Tibial artery (tissue), 4 donors: ENCODE data around the gene POMGNT2.

Experiments
- DNase-seq, 2 donors: peaks; one replicate each; pipeline ENCODE4 v3.0.0-alpha.2; 2019
- H3K27ac ChIP-seq, 2 donors: fragments of 200-600 bp; sonication (generic) in 1 of 2; 1 replicate in 1 of 2; 2 replicates in 1 of 2; pipeline ENCODE4 v1.5.1; 2018 to 2019; ENCODE audit warnings: mild to moderate bottlenecking in 1 of 2
- H3K27me3 ChIP-seq, 2 donors: fragments of 200-600 bp; sonication (generic) in 1 of 2; one replicate each; pipeline versions ENCODE4 v1.5.1 to v1.6.0; 2016 to 2019
- H3K36me3 ChIP-seq, 3 donors: fragments of 200-600 bp; sonication (generic) in 2 of 3; one replicate each; pipeline ENCODE4 v1.5.1; 2016 to 2019; ENCODE audit warnings: mild to moderate bottlenecking in 2 of 3
- H3K4me1 ChIP-seq, 4 donors: fragments of 200-600 bp; sonication (generic) in 2 of 4; 1 replicate in 3 of 4; 2 replicates in 1 of 4; pipeline ENCODE4 v1.5.1; 2016 to 2019
- H3K4me3 ChIP-seq, 2 donors: fragments of 200-600 bp; sonication (generic) in 1 of 2; 1 replicate in 1 of 2; 2 replicates in 1 of 2; pipeline ENCODE4 v1.5.1; 2018 to 2019; ENCODE audit warnings: mild to moderate bottlenecking in 2 of 2
- H3K9me3 ChIP-seq, 3 donors: fragments of 200-600 bp; sonication (generic) in 1 of 3; one replicate each; pipeline ENCODE4 v1.5.1; 2016 to 2019
- intact Hi-C: fragments of 100-400 bp; cut with DNase I; formaldehyde crosslinking; loops from one replicate; pipeline ENCODE4 v1.15.0; 2023; ENCODE audit warnings: low total_unique reads
- TF ChIP-seq, protein P1 (sequence below), 2 experiments: fragments of 200-600 bp in 1 of 2; fragments of 450-650 bp in 1 of 2; IDR thresholded peaks; one replicate each; pipeline ENCODE4 v1.5.1; 2017 to 2019; ENCODE audit warnings: antibody characterized with exemption in 2 of 2, mild to moderate bottlenecking in 1 of 2, moderate library complexity in 1 of 2

Gene POMGNT2

DNA sequence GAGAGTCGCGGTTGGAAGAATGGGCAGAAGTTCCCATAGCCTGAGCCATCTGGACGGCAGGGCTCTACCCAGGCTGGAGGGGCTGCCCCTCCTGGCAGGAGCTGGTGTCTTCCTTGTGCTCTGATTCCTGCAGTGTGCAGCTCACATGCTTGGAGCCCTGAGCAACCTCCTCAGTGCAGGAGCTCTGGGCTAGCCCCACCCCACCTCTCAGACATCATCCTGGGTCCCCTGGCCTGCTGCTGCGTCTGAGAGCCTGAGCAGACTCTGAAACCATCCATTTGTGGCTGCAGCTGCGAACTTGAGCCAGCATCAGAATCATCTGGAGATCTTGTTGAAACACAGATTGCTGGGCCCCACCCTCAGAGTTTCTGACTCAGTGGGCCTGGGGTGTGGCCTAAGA lies 42.8 kb downstream of the POMGNT2 start:
- Histone ChIP-seq H3K36me3 (peaks cover 18 to 61% (median 38%) of the 10 kb centered on the region in 3 donors), H3K4me1 (peaks cover 0 to 6% (median 0%) of the 10 kb centered on the region in 4 donors), H3K4me3 (no peak overlapping the region), H3K27ac (no peak overlapping the region), H3K27me3 (no peaks in the 10 kb centered on the region), H3K9me3 (peaks cover 0 to 39% (median 11%) of the 10 kb centered on the region in 3 donors)
- intact Hi-C loops: no loop called here
- no peak for DNase-seq
- TF ChIP-seq, protein P1, sequence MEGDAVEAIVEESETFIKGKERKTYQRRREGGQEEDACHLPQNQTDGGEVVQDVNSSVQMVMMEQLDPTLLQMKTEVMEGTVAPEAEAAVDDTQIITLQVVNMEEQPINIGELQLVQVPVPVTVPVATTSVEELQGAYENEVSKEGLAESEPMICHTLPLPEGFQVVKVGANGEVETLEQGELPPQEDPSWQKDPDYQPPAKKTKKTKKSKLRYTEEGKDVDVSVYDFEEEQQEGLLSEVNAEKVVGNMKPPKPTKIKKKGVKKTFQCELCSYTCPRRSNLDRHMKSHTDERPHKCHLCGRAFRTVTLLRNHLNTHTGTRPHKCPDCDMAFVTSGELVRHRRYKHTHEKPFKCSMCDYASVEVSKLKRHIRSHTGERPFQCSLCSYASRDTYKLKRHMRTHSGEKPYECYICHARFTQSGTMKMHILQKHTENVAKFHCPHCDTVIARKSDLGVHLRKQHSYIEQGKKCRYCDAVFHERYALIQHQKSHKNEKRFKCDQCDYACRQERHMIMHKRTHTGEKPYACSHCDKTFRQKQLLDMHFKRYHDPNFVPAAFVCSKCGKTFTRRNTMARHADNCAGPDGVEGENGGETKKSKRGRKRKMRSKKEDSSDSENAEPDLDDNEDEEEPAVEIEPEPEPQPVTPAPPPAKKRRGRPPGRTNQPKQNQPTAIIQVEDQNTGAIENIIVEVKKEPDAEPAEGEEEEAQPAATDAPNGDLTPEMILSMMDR (IDR thresholded peaks at IDR 0.05): no peak

DNA sequence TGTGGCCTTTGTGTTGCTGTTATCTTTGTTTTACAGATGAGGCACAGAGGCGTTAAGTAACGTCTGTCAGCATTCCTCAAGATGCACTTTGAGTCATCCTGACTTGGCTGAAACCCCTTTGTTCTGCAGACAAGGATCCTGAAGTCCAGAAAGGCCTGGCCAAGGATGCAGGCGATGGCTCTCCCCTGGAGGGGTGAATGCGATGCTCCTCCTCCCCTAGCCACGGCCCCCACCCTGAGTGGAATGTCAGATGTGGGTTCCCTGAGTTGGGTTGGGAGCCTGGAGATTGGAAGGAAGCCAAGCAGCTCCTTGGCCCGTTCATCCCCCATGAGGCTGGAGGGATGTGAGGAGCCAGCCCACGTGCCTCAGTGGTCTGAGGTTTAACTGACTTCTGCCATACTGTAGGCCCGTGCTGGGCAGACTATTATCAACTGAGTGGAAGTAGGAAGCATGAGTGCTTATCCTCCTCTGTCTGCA lies 43.3 kb downstream of the POMGNT2 start:
- Histone ChIP-seq H3K4me3 (no peak overlapping the region), H3K27me3 (no peaks in the 10 kb centered on the region), H3K36me3 (peaks cover 18 to 64% (median 39%) of the 10 kb centered on the region in 3 donors), H3K9me3 (peaks cover 0 to 39% (median 11%) of the 10 kb centered on the region in 3 donors), H3K4me1 (peaks cover 0 to 6% (median 0%) of the 10 kb centered on the region in 4 donors), H3K27ac (no peak overlapping the region)
- no peak for DNase-seq
- intact Hi-C loops: no loop called here
- TF ChIP-seq, protein P1 (IDR thresholded peaks at IDR 0.05): no peak

DNA sequence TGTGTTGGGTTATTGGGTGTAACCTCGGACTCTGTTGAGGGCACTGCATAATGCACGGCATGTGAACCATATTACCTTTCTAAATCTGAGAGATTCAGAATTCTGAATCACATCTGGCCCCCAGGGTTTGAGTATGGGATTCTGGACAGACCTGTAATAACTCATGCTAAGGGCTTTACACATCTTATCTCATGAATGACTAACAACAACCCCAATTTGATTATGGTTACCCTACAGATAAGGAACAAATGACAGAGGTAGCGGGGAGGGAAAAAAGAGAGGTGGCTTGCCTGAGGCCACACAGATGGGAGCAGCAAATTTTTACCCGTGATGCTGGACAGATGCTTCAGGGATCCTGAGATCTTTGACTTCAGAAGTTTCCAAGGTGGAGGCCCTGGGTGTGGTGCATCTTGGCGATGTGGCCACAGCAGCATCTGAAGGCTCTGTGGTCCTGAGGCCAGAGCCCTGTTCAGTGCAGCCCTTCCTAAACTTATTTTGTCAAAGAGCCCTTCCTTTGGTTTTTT lies 43.8 kb downstream of the POMGNT2 start:
- intact Hi-C loops: no loop called here
- Histone ChIP-seq H3K27me3 (no peaks in the 10 kb centered on the region), H3K27ac (no peak overlapping the region), H3K4me1 (peaks cover 0 to 6% (median 0%) of the 10 kb centered on the region in 4 donors), H3K4me3 (no peak overlapping the region), H3K9me3 (peaks cover 0 to 39% (median 11%) of the 10 kb centered on the region in 3 donors), H3K36me3 (peaks cover 18 to 67% (median 39%) of the 10 kb centered on the region in 3 donors)
- TF ChIP-seq, protein P1 (IDR thresholded peaks at IDR 0.05): no peak
- DNase-seq: no peak

DNA sequence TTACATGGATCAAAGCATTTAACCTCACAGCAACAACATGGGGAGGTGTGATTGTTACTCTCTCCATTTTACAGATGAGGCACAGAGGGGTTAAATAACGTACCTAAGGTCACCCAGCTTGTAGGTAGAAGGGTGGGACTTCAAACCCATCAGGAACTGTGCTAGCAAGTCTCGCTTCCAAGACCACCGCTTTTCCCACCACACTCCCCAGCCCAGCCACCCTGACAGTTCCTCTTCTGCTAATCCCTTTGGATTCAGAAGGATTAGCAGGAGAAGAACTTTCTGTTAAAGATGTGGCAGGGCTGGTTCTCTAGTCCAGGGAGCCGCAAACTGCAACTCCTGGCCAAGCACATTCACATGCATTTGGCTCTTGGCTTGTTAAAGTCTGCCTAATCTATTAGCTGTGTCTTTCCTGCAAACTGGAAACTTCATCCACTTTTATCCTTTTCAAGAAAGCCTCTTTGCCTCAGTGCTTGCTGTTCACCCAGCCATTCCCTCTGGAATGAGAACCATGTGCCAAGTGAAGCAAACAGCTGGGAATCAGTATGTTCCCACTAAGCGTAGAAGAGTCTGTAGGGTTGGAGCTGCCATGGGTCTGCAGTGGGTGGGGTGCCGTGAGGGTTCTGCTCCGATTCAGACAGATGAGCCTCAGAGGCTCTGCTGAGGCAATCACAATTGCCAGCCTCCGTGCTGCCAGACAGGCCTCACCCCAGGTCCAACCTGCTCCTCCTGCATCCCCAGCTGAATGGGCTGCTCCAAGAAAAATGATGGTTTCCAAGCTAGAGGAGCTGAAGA lies 44.6 kb downstream of the POMGNT2 start:
- intact Hi-C loops: no loop called here
- Histone ChIP-seq H3K4me1 (peaks cover 0 to 6% (median 0%) of the 10 kb centered on the region in 4 donors), H3K27me3 (no peaks in the 10 kb centered on the region), H3K9me3 (peaks cover 0 to 39% (median 11%) of the 10 kb centered on the region in 3 donors), H3K27ac (no peak overlapping the region), H3K4me3 (no peak overlapping the region), H3K36me3 (peaks cover 20 to 75% (median 46%) of the 10 kb centered on the region in 3 donors)
- TF ChIP-seq, protein P1 (IDR thresholded peaks at IDR 0.05): no peak
- no peak for DNase-seq

DNA sequence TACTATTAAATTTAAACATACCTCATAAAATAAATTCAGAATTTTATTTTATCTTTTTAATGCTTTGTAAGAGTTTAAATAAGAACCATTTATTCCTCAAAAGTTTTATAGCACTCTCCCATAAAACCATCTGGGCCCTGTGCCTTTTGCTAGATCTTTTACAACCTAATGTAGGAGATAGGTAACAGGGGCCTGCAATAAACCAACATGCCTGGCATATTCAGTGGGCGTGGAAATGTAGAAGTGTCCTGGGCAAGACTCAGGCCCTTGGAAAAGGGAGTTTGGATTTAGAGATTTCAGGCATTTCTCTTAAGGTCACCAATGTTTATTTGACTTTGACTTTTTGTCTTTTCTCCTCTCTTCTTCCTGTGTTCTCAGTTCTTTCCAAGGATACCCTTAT lies 46.4 kb downstream of the POMGNT2 start:
- intact Hi-C loops: no loop called here
- H3K36me3 ChIP-seq: peaks cover 31 to 79% (median 57%) of the 10 kb centered on the region in 3 donors
- H3K27me3 ChIP-seq: no peaks in the 10 kb centered on the region
- H3K4me3 ChIP-seq: no peak overlapping the region
- peaks cover 0 to 6% (median 0%) of the 10 kb centered on the region in 4 donors for H3K4me1 ChIP-seq
- DNase-seq: no peak
- TF ChIP-seq, protein P1 (IDR thresholded peaks at IDR 0.05): no peak
- no peak overlapping the region for H3K27ac ChIP-seq
- H3K9me3 ChIP-seq: peaks cover 0 to 36% (median 11%) of the 10 kb centered on the region in 3 donors
